ENCODE measurements around the gene MMP17.

MMP17 gene

GRCh38 chr12:131832321-131833231, 4.4 kb downstream of the MMP17 start:
- H3K27ac ChIP-seq (ENCODE audit: low read depth, low read length) = no peak overlapping the region

GRCh38 chr12:131833288-131833895, 5.2 kb downstream of the MMP17 start:
- Histone ChIP-seq H3F3A (ENCODE audit: control insufficient read depth, insufficient read depth) (no peaks in the 10 kb centered on the region), H3K9me2 (replicated peaks; ENCODE audit: control insufficient read depth, low read length) (no peaks in the 10 kb centered on the region), H3K4me1 (ENCODE audit: control insufficient read depth, low read length) (0 out of 2 replicates have a peak, but pooled peaks cover 3% of the 10 kb centered on the region), H3K4me2 (ENCODE audit: low read length) (no peak overlapping the region), H3K4me3 (ENCODE audit: low read length) (no peak overlapping the region), H4K20me1 (ENCODE audit: control insufficient read depth, insufficient read depth, low read depth, low read length) (no peaks in the 10 kb centered on the region), H3K27me3 (ENCODE audit: control insufficient read depth, low read length) (peaks cover 40% of the 10 kb centered on the region), H3K36me3 (ENCODE audit: control insufficient read depth, low read length) (no peaks in the 10 kb centered on the region), H3K9me3 (ENCODE audit: control insufficient read depth, insufficient read depth, low read length) (no peaks in the 10 kb centered on the region), H3K27ac (ENCODE audit: low read depth, low read length) (no peak overlapping the region), H3K79me2 (ENCODE audit: control insufficient read depth, low read length) (no peaks in the 10 kb centered on the region)
- TF ChIP-seq, protein P1, sequence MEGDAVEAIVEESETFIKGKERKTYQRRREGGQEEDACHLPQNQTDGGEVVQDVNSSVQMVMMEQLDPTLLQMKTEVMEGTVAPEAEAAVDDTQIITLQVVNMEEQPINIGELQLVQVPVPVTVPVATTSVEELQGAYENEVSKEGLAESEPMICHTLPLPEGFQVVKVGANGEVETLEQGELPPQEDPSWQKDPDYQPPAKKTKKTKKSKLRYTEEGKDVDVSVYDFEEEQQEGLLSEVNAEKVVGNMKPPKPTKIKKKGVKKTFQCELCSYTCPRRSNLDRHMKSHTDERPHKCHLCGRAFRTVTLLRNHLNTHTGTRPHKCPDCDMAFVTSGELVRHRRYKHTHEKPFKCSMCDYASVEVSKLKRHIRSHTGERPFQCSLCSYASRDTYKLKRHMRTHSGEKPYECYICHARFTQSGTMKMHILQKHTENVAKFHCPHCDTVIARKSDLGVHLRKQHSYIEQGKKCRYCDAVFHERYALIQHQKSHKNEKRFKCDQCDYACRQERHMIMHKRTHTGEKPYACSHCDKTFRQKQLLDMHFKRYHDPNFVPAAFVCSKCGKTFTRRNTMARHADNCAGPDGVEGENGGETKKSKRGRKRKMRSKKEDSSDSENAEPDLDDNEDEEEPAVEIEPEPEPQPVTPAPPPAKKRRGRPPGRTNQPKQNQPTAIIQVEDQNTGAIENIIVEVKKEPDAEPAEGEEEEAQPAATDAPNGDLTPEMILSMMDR (IDR thresholded peaks at IDR 0.05; ENCODE audit: low read depth, low read length, poor library complexity, severe bottlenecking) = no peak
- no peak for TF ChIP-seq EZH2phosphoT487 (IDR thresholded peaks at IDR 0.05; ENCODE audit: borderline replicate concordance, low read length)

More at GRCh38 chr12:131832321-131833231, 4.4 kb downstream of the MMP17 start:
- Histone ChIP-seq H3K27me3 (ENCODE audit: control insufficient read depth, low read length) (peaks cover 40% of the 10 kb centered on the region), H3K4me2 (ENCODE audit: low read length) (no peak overlapping the region), H3K79me2 (ENCODE audit: control insufficient read depth, low read length) (no peaks in the 10 kb centered on the region), H3K4me3 (ENCODE audit: low read length) (no peak overlapping the region), H3F3A (ENCODE audit: control insufficient read depth, insufficient read depth) (no peaks in the 10 kb centered on the region), H3K4me1 (ENCODE audit: control insufficient read depth, low read length) (0 out of 2 replicates have a peak, but pooled peaks cover 3% of the 10 kb centered on the region), H4K20me1 (ENCODE audit: control insufficient read depth, insufficient read depth, low read depth, low read length) (no peaks in the 10 kb centered on the region), H3K36me3 (ENCODE audit: control insufficient read depth, low read length) (no peaks in the 10 kb centered on the region), H3K9me2 (replicated peaks; ENCODE audit: control insufficient read depth, low read length) (no peaks in the 10 kb centered on the region), H3K9me3 (ENCODE audit: control insufficient read depth, insufficient read depth, low read length) (no peaks in the 10 kb centered on the region)
- TF ChIP-seq, protein P1 (IDR thresholded peaks at IDR 0.05; ENCODE audit: low read depth, low read length, poor library complexity, severe bottlenecking) = no peak

- no peaks in the 10 kb centered on the region for H3K9me3 ChIP-seq (ENCODE audit: control insufficient read depth, insufficient read depth, low read length)
- H3K4me1 ChIP-seq (ENCODE audit: control insufficient read depth, low read length) = 0 out of 2 replicates have a peak, but pooled peaks cover 3% of the 10 kb centered on the region
- no peaks in the 10 kb centered on the region for H3K9me2 ChIP-seq (replicated peaks; ENCODE audit: control insufficient read depth, low read length)
- H3K4me3 ChIP-seq (ENCODE audit: low read length) = no peak overlapping the region
- no peak overlapping the region for H3K27ac ChIP-seq (ENCODE audit: low read depth, low read length)
- no peaks in the 10 kb centered on the region for H3K79me2 ChIP-seq (ENCODE audit: control insufficient read depth, low read length)
- H3K4me2 ChIP-seq (ENCODE audit: low read length) = no peak overlapping the region
- H3K36me3 ChIP-seq (ENCODE audit: control insufficient read depth, low read length) = no peaks in the 10 kb centered on the region
- peaks cover 38% of the 10 kb centered on the region for H3K27me3 ChIP-seq (ENCODE audit: control insufficient read depth, low read length)
- H3F3A ChIP-seq (ENCODE audit: control insufficient read depth, insufficient read depth) = no peaks in the 10 kb centered on the region
- TF ChIP-seq, protein P1 (IDR thresholded peaks at IDR 0.05; ENCODE audit: low read depth, low read length, poor library complexity, severe bottlenecking) = peak; percentile 69
- no peak for TF ChIP-seq EZH2phosphoT487 (IDR thresholded peaks at IDR 0.05; ENCODE audit: borderline replicate concordance, low read length)
- H4K20me1 ChIP-seq (ENCODE audit: control insufficient read depth, insufficient read depth, low read depth, low read length) = no peaks in the 10 kb centered on the region
Observed at GRCh38 chr12:131833896-131834641, 5.9 kb downstream of the MMP17 start.
